ENCODE results near the gene S100A12. TPM values are rescaled to one million over a fixed set of nuclear protein-coding genes. Genes with fewer than 3 reads are reported as not detected.
A peak's percentile ranks its signal among the peaks of the same experiment; 100 is the strongest.

Gene S100A12
- total RNA-seq, 1 donor = not detected

DNA sequence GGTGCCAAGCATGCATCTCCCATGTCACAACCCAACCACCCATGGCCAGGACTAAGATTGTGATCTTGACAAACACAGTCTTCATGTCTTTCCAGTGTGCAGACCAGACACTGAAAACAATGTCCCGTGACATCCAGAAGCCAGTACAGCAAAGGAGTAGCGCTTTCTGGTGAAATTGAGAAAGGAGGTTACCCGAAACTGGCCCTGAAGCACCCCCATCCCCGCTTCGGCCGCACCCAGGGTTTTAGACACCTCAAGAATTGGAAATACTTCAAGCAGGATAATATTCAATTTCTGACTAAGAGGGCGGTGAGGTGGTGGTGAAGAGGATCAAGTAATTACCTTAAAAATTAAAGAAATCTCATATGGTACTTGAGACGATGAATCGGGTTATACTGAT lies 26.0 kb upstream of the S100A12 start:
- Histone ChIP-seq H3K4me3 (ENCODE audit: insufficient read depth, low read length) (no peak overlapping the region), H4K20me1 (ENCODE audit: insufficient read depth, low read length) (no peaks in the 10 kb centered on the region), H3K27me3 (ENCODE audit: insufficient read depth, low read length) (no peaks in the 10 kb centered on the region), H3K79me2 (ENCODE audit: insufficient read depth, low read length) (no peaks in the 10 kb centered on the region), H3K4me2 (ENCODE audit: insufficient read depth, low read length) (no peak overlapping the region), H3K4me1 (ENCODE audit: insufficient read depth, low read length) (no peaks in the 10 kb centered on the region), H3K27ac (ENCODE audit: low read depth, low read length) (no peak overlapping the region), H3K9me3 (ENCODE audit: low read depth, low read length) (no peaks in the 10 kb centered on the region), H2AFZ (ENCODE audit: low read length) (no peak overlapping the region), H3K36me3 (ENCODE audit: insufficient read depth, low read length) (no peaks in the 10 kb centered on the region)
- no peak for TF ChIP-seq CTCF (IDR thresholded peaks at IDR 0.05; ENCODE audit: extremely low read depth, low read depth, low read length)
- no peak for DNase-seq (ENCODE audit: insufficient read length, low spot score, missing footprints)

DNA sequence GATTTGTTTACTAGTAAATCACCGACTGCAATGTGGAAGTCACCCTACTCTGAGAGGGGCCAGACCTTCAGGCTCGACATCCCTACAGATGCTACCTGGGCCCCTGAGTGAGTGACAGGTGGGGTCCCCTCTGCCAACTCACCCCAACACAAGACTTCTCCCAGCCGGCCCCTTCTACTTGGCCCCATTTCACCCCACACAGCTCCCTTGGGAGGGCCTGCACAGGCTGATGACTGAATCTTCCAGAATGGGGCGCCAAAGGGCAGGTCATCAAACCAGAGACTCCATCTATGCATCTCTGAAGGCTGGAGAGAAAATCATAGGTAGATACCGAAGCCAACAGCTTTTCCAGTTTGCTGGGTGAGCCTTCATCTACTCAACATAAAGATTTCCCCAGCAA lies 24.8 kb upstream of the S100A12 start:
- Histone ChIP-seq H3K27me3 (ENCODE audit: insufficient read depth, low read length) (no peaks in the 10 kb centered on the region), H4K20me1 (ENCODE audit: insufficient read depth, low read length) (no peaks in the 10 kb centered on the region), H3K36me3 (ENCODE audit: insufficient read depth, low read length) (no peaks in the 10 kb centered on the region), H3K79me2 (ENCODE audit: insufficient read depth, low read length) (no peaks in the 10 kb centered on the region), H3K9me3 (ENCODE audit: low read depth, low read length) (no peaks in the 10 kb centered on the region), H2AFZ (ENCODE audit: low read length) (no peak overlapping the region), H3K27ac (ENCODE audit: low read depth, low read length) (no peak overlapping the region), H3K4me1 (ENCODE audit: insufficient read depth, low read length) (no peaks in the 10 kb centered on the region), H3K4me3 (ENCODE audit: insufficient read depth, low read length) (no peak overlapping the region), H3K4me2 (ENCODE audit: insufficient read depth, low read length) (no peak overlapping the region)
- peak; percentile 14 for TF ChIP-seq CTCF (IDR thresholded peaks at IDR 0.05; ENCODE audit: extremely low read depth, low read depth, low read length)
- DNase-seq (ENCODE audit: insufficient read length, low spot score, missing footprints) = peak; percentile 67

- no peak for DNase-seq (ENCODE audit: insufficient read length, low spot score, missing footprints)
- H3K79me2 ChIP-seq (ENCODE audit: insufficient read depth, low read length) = no peaks in the 10 kb centered on the region
- no peak for TF ChIP-seq CTCF (IDR thresholded peaks at IDR 0.05; ENCODE audit: extremely low read depth, low read depth, low read length)
- H3K4me1 ChIP-seq (ENCODE audit: insufficient read depth, low read length) = no peaks in the 10 kb centered on the region
- no peaks in the 10 kb centered on the region for H3K27me3 ChIP-seq (ENCODE audit: insufficient read depth, low read length)
- no peaks in the 10 kb centered on the region for H4K20me1 ChIP-seq (ENCODE audit: insufficient read depth, low read length)
- no peak overlapping the region for H3K4me2 ChIP-seq (ENCODE audit: insufficient read depth, low read length)
- H3K4me3 ChIP-seq (ENCODE audit: insufficient read depth, low read length) = no peak overlapping the region
- no peak overlapping the region for H2AFZ ChIP-seq (ENCODE audit: low read length)
- no peaks in the 10 kb centered on the region for H3K36me3 ChIP-seq (ENCODE audit: insufficient read depth, low read length)
- H3K9me3 ChIP-seq (ENCODE audit: low read depth, low read length) = no peaks in the 10 kb centered on the region
- H3K27ac ChIP-seq (ENCODE audit: low read depth, low read length) = no peak overlapping the region
These were observed 24.1 kb upstream of the S100A12 start for GRCh38 chr1:153399401-153400055.

GRCh38 chr1:153397924-153398651 lies 22.7 kb upstream of the S100A12 start:
- no peak overlapping the region for H3K27ac ChIP-seq (ENCODE audit: low read depth, low read length)
- no peaks in the 10 kb centered on the region for H3K79me2 ChIP-seq (ENCODE audit: insufficient read depth, low read length)
- H2AFZ ChIP-seq (ENCODE audit: low read length) = no peak overlapping the region
- H3K9me3 ChIP-seq (ENCODE audit: low read depth, low read length) = no peaks in the 10 kb centered on the region
- no peaks in the 10 kb centered on the region for H4K20me1 ChIP-seq (ENCODE audit: insufficient read depth, low read length)
- no peak overlapping the region for H3K4me2 ChIP-seq (ENCODE audit: insufficient read depth, low read length)
- H3K4me1 ChIP-seq (ENCODE audit: insufficient read depth, low read length) = no peaks in the 10 kb centered on the region
- no peak for TF ChIP-seq CTCF (IDR thresholded peaks at IDR 0.05; ENCODE audit: extremely low read depth, low read depth, low read length)
- H3K36me3 ChIP-seq (ENCODE audit: insufficient read depth, low read length) = no peaks in the 10 kb centered on the region
- no peaks in the 10 kb centered on the region for H3K27me3 ChIP-seq (ENCODE audit: insufficient read depth, low read length)
- DNase-seq (ENCODE audit: insufficient read length, low spot score, missing footprints) = no peak
- no peak overlapping the region for H3K4me3 ChIP-seq (ENCODE audit: insufficient read depth, low read length)

Measured in osteoblast (primary cell).